ENCODE data around the gene TPRN.

DNA sequence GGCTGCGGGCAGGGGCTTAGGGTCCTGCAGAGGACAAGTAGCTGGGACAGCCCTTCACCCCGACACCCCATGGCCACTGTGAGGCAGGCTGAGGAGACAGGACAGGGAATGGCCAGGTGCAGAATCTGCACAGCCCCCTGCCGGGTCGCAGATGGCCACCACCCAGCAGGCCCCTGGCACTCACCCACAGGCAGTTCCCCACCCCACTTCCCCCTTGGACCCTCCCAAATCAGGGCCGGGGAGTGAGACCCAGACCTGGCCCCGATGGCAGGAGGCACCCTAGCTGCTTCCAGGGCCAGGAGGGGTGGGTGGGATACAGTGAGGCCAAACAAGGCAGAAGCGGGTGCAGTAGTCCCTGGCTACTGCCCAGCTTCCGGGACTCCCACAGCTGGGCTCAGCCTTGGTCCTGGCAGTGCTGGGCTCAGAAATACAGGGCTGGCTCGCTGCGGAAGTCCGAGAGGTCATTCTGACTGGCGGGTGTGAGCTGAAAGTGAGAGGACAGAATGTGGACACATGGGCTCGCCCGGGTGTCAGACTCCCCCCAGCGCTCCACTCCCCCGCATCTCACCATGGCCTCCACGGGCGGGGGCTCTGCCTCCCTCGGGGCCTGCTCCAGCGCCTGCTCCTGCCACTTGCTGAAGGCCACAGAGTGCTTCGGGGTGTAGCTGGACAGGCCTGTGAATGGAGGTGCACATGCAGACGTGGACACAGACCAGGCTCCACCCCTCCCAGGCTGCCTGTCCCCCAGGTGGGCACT, 8.7 kb downstream of the TPRN start:
- TF ChIP-seq, protein P1, sequence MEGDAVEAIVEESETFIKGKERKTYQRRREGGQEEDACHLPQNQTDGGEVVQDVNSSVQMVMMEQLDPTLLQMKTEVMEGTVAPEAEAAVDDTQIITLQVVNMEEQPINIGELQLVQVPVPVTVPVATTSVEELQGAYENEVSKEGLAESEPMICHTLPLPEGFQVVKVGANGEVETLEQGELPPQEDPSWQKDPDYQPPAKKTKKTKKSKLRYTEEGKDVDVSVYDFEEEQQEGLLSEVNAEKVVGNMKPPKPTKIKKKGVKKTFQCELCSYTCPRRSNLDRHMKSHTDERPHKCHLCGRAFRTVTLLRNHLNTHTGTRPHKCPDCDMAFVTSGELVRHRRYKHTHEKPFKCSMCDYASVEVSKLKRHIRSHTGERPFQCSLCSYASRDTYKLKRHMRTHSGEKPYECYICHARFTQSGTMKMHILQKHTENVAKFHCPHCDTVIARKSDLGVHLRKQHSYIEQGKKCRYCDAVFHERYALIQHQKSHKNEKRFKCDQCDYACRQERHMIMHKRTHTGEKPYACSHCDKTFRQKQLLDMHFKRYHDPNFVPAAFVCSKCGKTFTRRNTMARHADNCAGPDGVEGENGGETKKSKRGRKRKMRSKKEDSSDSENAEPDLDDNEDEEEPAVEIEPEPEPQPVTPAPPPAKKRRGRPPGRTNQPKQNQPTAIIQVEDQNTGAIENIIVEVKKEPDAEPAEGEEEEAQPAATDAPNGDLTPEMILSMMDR (IDR thresholded peaks at IDR 0.05 in 4 of 5, conservative IDR thresholded peaks at IDR 0.05 in 1 of 5) = no peak
- no peak for TF ChIP-seq POLR2A (IDR thresholded peaks at IDR 0.05)
